Astrocyte (in vitro differentiated cells and primary cell): Measurements from ENCODE around the gene TENM3.

ENCODE experiments used
- CTCF ChIP-seq: IDR thresholded peaks from 2 replicates; pipeline ENCODE4 v1.5.1; 2011; ENCODE audit warnings: low read depth, mild to moderate bottlenecking, inconsistent platforms, low read length, moderate library complexity; ENCODE audit not compliant: insufficient read depth
- EZH2 ChIP-seq: IDR thresholded peaks from 2 replicates; pipeline ENCODE4 v1.6.1; 2012; ENCODE audit warnings: mild to moderate bottlenecking, low read length, inconsistent platforms; ENCODE audit not compliant: insufficient read depth

- TF ChIP-seq CTCF = no peak
- no peak for TF ChIP-seq EZH2
These were observed 49.4 kb downstream of the TENM3 start for GRCh38 chr4:182292612-182293011.
